ENCODE measurements around the gene UBE3B.

The UBE3B gene

GRCh38 chr12:109540526-109541412, 63.3 kb downstream of the UBE3B start:
- no peak overlapping the region for H3K9ac ChIP-seq (ENCODE audit: low read length)
- H3K4me1 ChIP-seq (ENCODE audit: control insufficient read depth, insufficient read depth, low read length), result no peaks in the 10 kb centered on the region
- no peaks in the 10 kb centered on the region for H3K27me3 ChIP-seq (ENCODE audit: control insufficient read depth, insufficient read depth, low read length)
- H3K36me3 ChIP-seq (ENCODE audit: control insufficient read depth, insufficient read depth, low read length), result no peaks in the 10 kb centered on the region
- H3K4me3 ChIP-seq (ENCODE audit: low read length), result no peak overlapping the region
- H3K9me3 ChIP-seq (ENCODE audit: control insufficient read depth, low read length), result no peaks in the 10 kb centered on the region

- Histone ChIP-seq H3K27me3 (ENCODE audit: control insufficient read depth, insufficient read depth, low read length) (no peaks in the 10 kb centered on the region), H3K36me3 (ENCODE audit: control insufficient read depth, insufficient read depth, low read length) (no peaks in the 10 kb centered on the region), H3K4me1 (ENCODE audit: control insufficient read depth, insufficient read depth, low read length) (no peaks in the 10 kb centered on the region), H3K9ac (ENCODE audit: low read length) (no peak overlapping the region), H3K4me3 (ENCODE audit: low read length) (no peak overlapping the region), H3K9me3 (ENCODE audit: control insufficient read depth, low read length) (no peaks in the 10 kb centered on the region)
These were observed 63.9 kb downstream of the UBE3B start for GRCh38 chr12:109541413-109541726.

GRCh38 chr12:109542014-109542413, 64.6 kb downstream of the UBE3B start:
- H3K9ac ChIP-seq (ENCODE audit: low read length), result no peak overlapping the region
- H3K4me1 ChIP-seq (ENCODE audit: control insufficient read depth, insufficient read depth, low read length), result no peaks in the 10 kb centered on the region
- no peaks in the 10 kb centered on the region for H3K27me3 ChIP-seq (ENCODE audit: control insufficient read depth, insufficient read depth, low read length)
- H3K36me3 ChIP-seq (ENCODE audit: control insufficient read depth, insufficient read depth, low read length), result no peaks in the 10 kb centered on the region
- H3K9me3 ChIP-seq (ENCODE audit: control insufficient read depth, low read length), result no peaks in the 10 kb centered on the region
- no peak overlapping the region for H3K4me3 ChIP-seq (ENCODE audit: low read length)

- Histone ChIP-seq H3K27me3 (ENCODE audit: control insufficient read depth, insufficient read depth, low read length) (no peaks in the 10 kb centered on the region), H3K9ac (ENCODE audit: low read length) (no peak overlapping the region), H3K4me1 (ENCODE audit: control insufficient read depth, insufficient read depth, low read length) (no peaks in the 10 kb centered on the region), H3K36me3 (ENCODE audit: control insufficient read depth, insufficient read depth, low read length) (no peaks in the 10 kb centered on the region), H3K9me3 (ENCODE audit: control insufficient read depth, low read length) (no peaks in the 10 kb centered on the region), H3K4me3 (ENCODE audit: low read length) (no peak overlapping the region)
These were observed 65.4 kb downstream of the UBE3B start for GRCh38 chr12:109542876-109543275.

GRCh38 chr12:109544955-109545531, 67.6 kb downstream of the UBE3B start:
- no peaks in the 10 kb centered on the region for H3K9me3 ChIP-seq (ENCODE audit: control insufficient read depth, low read length)
- no peaks in the 10 kb centered on the region for H3K36me3 ChIP-seq (ENCODE audit: control insufficient read depth, insufficient read depth, low read length)
- no peak overlapping the region for H3K9ac ChIP-seq (ENCODE audit: low read length)
- peaks cover 3% of the 10 kb centered on the region for H3K27me3 ChIP-seq (ENCODE audit: control insufficient read depth, insufficient read depth, low read length)
- no peaks in the 10 kb centered on the region for H3K4me1 ChIP-seq (ENCODE audit: control insufficient read depth, insufficient read depth, low read length)
- no peak overlapping the region for H3K4me3 ChIP-seq (ENCODE audit: low read length)

GRCh38 chr12:109545826-109546225, 68.4 kb downstream of the UBE3B start:
- Histone ChIP-seq H3K4me1 (ENCODE audit: control insufficient read depth, insufficient read depth, low read length) (no peaks in the 10 kb centered on the region), H3K4me3 (ENCODE audit: low read length) (no peak overlapping the region), H3K36me3 (ENCODE audit: control insufficient read depth, insufficient read depth, low read length) (no peaks in the 10 kb centered on the region), H3K27me3 (ENCODE audit: control insufficient read depth, insufficient read depth, low read length) (peaks cover 3% of the 10 kb centered on the region), H3K9me3 (ENCODE audit: control insufficient read depth, low read length) (no peaks in the 10 kb centered on the region), H3K9ac (ENCODE audit: low read length) (no peak overlapping the region)

GRCh38 chr12:109547286-109547685, 69.9 kb downstream of the UBE3B start:
- Histone ChIP-seq H3K36me3 (ENCODE audit: control insufficient read depth, insufficient read depth, low read length) (no peaks in the 10 kb centered on the region), H3K4me3 (ENCODE audit: low read length) (no peak overlapping the region), H3K27me3 (ENCODE audit: control insufficient read depth, insufficient read depth, low read length) (peaks cover 7% of the 10 kb centered on the region), H3K9ac (ENCODE audit: low read length) (no peak overlapping the region), H3K9me3 (ENCODE audit: control insufficient read depth, low read length) (no peaks in the 10 kb centered on the region), H3K4me1 (ENCODE audit: control insufficient read depth, insufficient read depth, low read length) (no peaks in the 10 kb centered on the region)

- Histone ChIP-seq H3K36me3 (ENCODE audit: control insufficient read depth, insufficient read depth, low read length) (no peaks in the 10 kb centered on the region), H3K4me1 (ENCODE audit: control insufficient read depth, insufficient read depth, low read length) (no peaks in the 10 kb centered on the region), H3K9ac (ENCODE audit: low read length) (no peak overlapping the region), H3K9me3 (ENCODE audit: control insufficient read depth, low read length) (no peaks in the 10 kb centered on the region), H3K4me3 (ENCODE audit: low read length) (no peak overlapping the region), H3K27me3 (ENCODE audit: control insufficient read depth, insufficient read depth, low read length) (peaks cover 12% of the 10 kb centered on the region)
These were observed 70.8 kb downstream of the UBE3B start for GRCh38 chr12:109548258-109548657.

GRCh38 chr12:109549613-109550270, 72.3 kb downstream of the UBE3B start:
- Histone ChIP-seq H3K4me3 (ENCODE audit: low read length) (no peak overlapping the region), H3K36me3 (ENCODE audit: control insufficient read depth, insufficient read depth, low read length) (no peaks in the 10 kb centered on the region), H3K9me3 (ENCODE audit: control insufficient read depth, low read length) (no peaks in the 10 kb centered on the region), H3K27me3 (ENCODE audit: control insufficient read depth, insufficient read depth, low read length) (peaks cover 24% of the 10 kb centered on the region), H3K9ac (ENCODE audit: low read length) (no peak overlapping the region), H3K4me1 (ENCODE audit: control insufficient read depth, insufficient read depth, low read length) (no peaks in the 10 kb centered on the region)

- H3K36me3 ChIP-seq (ENCODE audit: control insufficient read depth, insufficient read depth, low read length), result no peaks in the 10 kb centered on the region
- no peak overlapping the region for H3K4me3 ChIP-seq (ENCODE audit: low read length)
- no peak overlapping the region for H3K9ac ChIP-seq (ENCODE audit: low read length)
- peaks cover 25% of the 10 kb centered on the region for H3K27me3 ChIP-seq (ENCODE audit: control insufficient read depth, insufficient read depth, low read length)
- H3K9me3 ChIP-seq (ENCODE audit: control insufficient read depth, low read length), result no peaks in the 10 kb centered on the region
- H3K4me1 ChIP-seq (ENCODE audit: control insufficient read depth, insufficient read depth, low read length), result no peaks in the 10 kb centered on the region
These were observed 72.8 kb downstream of the UBE3B start for GRCh38 chr12:109550281-109550680.

GRCh38 chr12:109551108-109551507, 73.7 kb downstream of the UBE3B start:
- Histone ChIP-seq H3K27me3 (ENCODE audit: control insufficient read depth, insufficient read depth, low read length) (peaks cover 25% of the 10 kb centered on the region), H3K36me3 (ENCODE audit: control insufficient read depth, insufficient read depth, low read length) (no peaks in the 10 kb centered on the region), H3K9ac (ENCODE audit: low read length) (no peak overlapping the region), H3K9me3 (ENCODE audit: control insufficient read depth, low read length) (no peaks in the 10 kb centered on the region), H3K4me1 (ENCODE audit: control insufficient read depth, insufficient read depth, low read length) (no peaks in the 10 kb centered on the region), H3K4me3 (ENCODE audit: low read length) (no peak overlapping the region)

GRCh38 chr12:109552971-109553370, 75.5 kb downstream of the UBE3B start:
- Histone ChIP-seq H3K4me3 (ENCODE audit: low read length) (no peak overlapping the region), H3K9ac (ENCODE audit: low read length) (no peak overlapping the region), H3K9me3 (ENCODE audit: control insufficient read depth, low read length) (no peaks in the 10 kb centered on the region), H3K36me3 (ENCODE audit: control insufficient read depth, insufficient read depth, low read length) (no peaks in the 10 kb centered on the region), H3K27me3 (ENCODE audit: control insufficient read depth, insufficient read depth, low read length) (peaks cover 25% of the 10 kb centered on the region), H3K4me1 (ENCODE audit: control insufficient read depth, insufficient read depth, low read length) (no peaks in the 10 kb centered on the region)
